Breast epithelium (tissue), 4 donors: ENCODE results near the gene OTOG. TPM values are rescaled to one million over a fixed set of nuclear protein-coding genes. Genes with fewer than 3 reads are reported as not detected.

Experiments used
- DNase-seq, 2 donors: peaks; one replicate each; pipeline ENCODE4 v3.0.0-alpha.2; 2019; ENCODE audit warnings: low spot score in 2 of 2
- H3K27ac ChIP-seq, 2 donors: fragments of 200-600 bp; sonication (generic) in 1 of 2; one replicate each; pipeline ENCODE4 v1.5.1; 2016 to 2019; ENCODE audit warnings: mild to moderate bottlenecking in 1 of 2
- H3K27me3 ChIP-seq, 2 donors: fragments of 200-600 bp; sonication (generic) in 1 of 2; one replicate each; pipeline versions ENCODE4 v1.5.1 to v1.6.0; 2017 to 2019; ENCODE audit warnings: control low read depth in 1 of 2, mild to moderate bottlenecking in 1 of 2
- H3K36me3 ChIP-seq: fragments of 200-600 bp; one replicate; pipeline ENCODE4 v1.5.1; 2019
- H3K4me1 ChIP-seq, 2 donors: fragments of 200-600 bp; sonication (generic); one replicate each; pipeline ENCODE4 v1.5.1; 2016 to 2019; ENCODE audit warnings: control low read depth in 1 of 2
- H3K4me3 ChIP-seq, 3 donors: fragments of 200-600 bp; sonication (generic); 1 replicate in 2 of 3; 2 replicates in 1 of 3; pipeline ENCODE4 v1.5.1; 2016 to 2019; ENCODE audit warnings: mild to moderate bottlenecking in 3 of 3, moderate library complexity in 2 of 3
- H3K9me3 ChIP-seq, 2 donors: fragments of 200-600 bp; sonication (generic) in 1 of 2; one replicate each; pipeline ENCODE4 v1.5.1; 2016 to 2019; ENCODE audit warnings: control low read depth in 1 of 2
- CTCF ChIP-seq, 3 donors: fragments of 450-650 bp; IDR thresholded peaks; one replicate each; pipeline ENCODE4 v1.5.1; 2016 to 2017; ENCODE audit warnings: antibody characterized with exemption in 3 of 3, mild to moderate bottlenecking in 3 of 3, moderate library complexity in 3 of 3
- POLR2A ChIP-seq: fragments of 450-650 bp; IDR thresholded peaks from one replicate; pipeline ENCODE4 v1.6.1; 2016; ENCODE audit warnings: antibody characterized with exemption, mild to moderate bottlenecking, moderate library complexity
- POLR2AphosphoS5 ChIP-seq, 3 donors: sonication (generic); formaldehyde crosslinking; IDR thresholded peaks; one replicate each; pipeline ENCODE4 v1.6.1; 2017; ENCODE audit warnings: antibody characterized with exemption in 3 of 3
- intact Hi-C: fragments of 100-400 bp; cut with DNase I; formaldehyde crosslinking; loops from one replicate; pipeline ENCODE4 v1.15.1; 2023; ENCODE audit warnings: low total_unique reads
- total RNA-seq, 3 donors: library from RNA; depleted of rRNA; stranded (reverse); fragments of >200 nt; gene quantifications; one replicate each; pipeline ENCODE4 v1.1.0, GENCODE V29; 2016

Gene OTOG
- total RNA-seq, 3 donors from 2014 or later, result not detected

GRCh38 chr11:17634776-17635550, 87.9 kb downstream of the OTOG start:
- Histone ChIP-seq H3K4me1 (no peaks in the 10 kb centered on the region), H3K27ac (no peak overlapping the region), H3K9me3 (no peaks in the 10 kb centered on the region), H3K4me3 (no peak overlapping the region), H3K36me3 (no peaks in the 10 kb centered on the region), H3K27me3 (no peaks in the 10 kb centered on the region)
- TF ChIP-seq CTCF (IDR thresholded peaks at IDR 0.05) (no peak), POLR2A (no peak), POLR2AphosphoS5 (IDR thresholded peaks at IDR 0.05) (no peak)
- intact Hi-C loops, result loop anchor here (1.0 kb wide), 1 partner anchor 24 kb away; no protein-coding TSS in a partner anchor
- no peak for DNase-seq

- H3K4me1 ChIP-seq, result no peaks in the 10 kb centered on the region
- peaks cover 0 to 3% of the 10 kb centered on the region in 2 donors for H3K27me3 ChIP-seq
- H3K27ac ChIP-seq, result no peak overlapping the region
- intact Hi-C loops, result no loop called here
- DNase-seq, result no peak
- H3K4me3 ChIP-seq, result no peak overlapping the region
- TF ChIP-seq POLR2A, result no peak
- no peak for TF ChIP-seq POLR2AphosphoS5 (IDR thresholded peaks at IDR 0.05)
- no peak for TF ChIP-seq CTCF (IDR thresholded peaks at IDR 0.05)
- no peaks in the 10 kb centered on the region for H3K36me3 ChIP-seq
- no peaks in the 10 kb centered on the region for H3K9me3 ChIP-seq
Measured at GRCh38 chr11:17635551-17635938, 88.5 kb downstream of the OTOG start.

- Histone ChIP-seq H3K27me3 (peaks cover 0 to 4% of the 10 kb centered on the region in 2 donors), H3K4me3 (no peak overlapping the region), H3K27ac (no peak overlapping the region), H3K9me3 (no peaks in the 10 kb centered on the region), H3K4me1 (no peaks in the 10 kb centered on the region), H3K36me3 (no peaks in the 10 kb centered on the region)
- TF ChIP-seq POLR2AphosphoS5 (IDR thresholded peaks at IDR 0.05), result no peak
- no peak for TF ChIP-seq POLR2A
- TF ChIP-seq CTCF (IDR thresholded peaks at IDR 0.05), result no peak
- no peak for DNase-seq
- intact Hi-C loops, result no loop called here
Measured at GRCh38 chr11:17636721-17637120, 89.7 kb downstream of the OTOG start.

- DNase-seq, result no peak
- Histone ChIP-seq H3K9me3 (no peaks in the 10 kb centered on the region), H3K27me3 (peaks cover 0 to 4% of the 10 kb centered on the region in 2 donors), H3K36me3 (no peaks in the 10 kb centered on the region), H3K4me1 (no peaks in the 10 kb centered on the region), H3K4me3 (no peak overlapping the region), H3K27ac (no peak overlapping the region)
- intact Hi-C loops, result no loop called here
- TF ChIP-seq POLR2AphosphoS5 (IDR thresholded peaks at IDR 0.05), result no peak
- TF ChIP-seq POLR2A, result no peak
Measured at GRCh38 chr11:17637901-17638300, 90.8 kb downstream of the OTOG start.

- Histone ChIP-seq H3K36me3 (no peaks in the 10 kb centered on the region), H3K9me3 (no peaks in the 10 kb centered on the region), H3K27ac (no peak overlapping the region), H3K27me3 (peaks cover 0 to 4% of the 10 kb centered on the region in 2 donors), H3K4me1 (no peaks in the 10 kb centered on the region), H3K4me3 (no peak overlapping the region)
- intact Hi-C loops, result no loop called here
- DNase-seq, result no peak
- no peak for TF ChIP-seq POLR2A
- TF ChIP-seq CTCF (IDR thresholded peaks at IDR 0.05), result no peak
- no peak for TF ChIP-seq POLR2AphosphoS5 (IDR thresholded peaks at IDR 0.05)
Measured at GRCh38 chr11:17638311-17638710, 91.3 kb downstream of the OTOG start.
